ENCODE results near the gene DOCK6.
A peak's percentile ranks its signal among the peaks of the same experiment; 100 is the strongest.
"Not testable (repeated sequence)": the region's sequence is repeated elsewhere in the genome, so short reads cannot be mapped to it uniquely, and the experiment has no call there.

The DOCK6 gene

GRCh38 chr19:11191273-11191755 lies 71.0 kb downstream of the DOCK6 start:
- in situ Hi-C loops (cut with HindIII; ENCODE audit: low sequenced_read_pairs), result no loop called here
- peak; percentile 57 for DNase-seq (ENCODE audit: low read depth, low spot score)
- TF ChIP-seq CTCF (IDR thresholded peaks at IDR 0.05; ENCODE audit: low read depth, low read length), result no peak
- H3K4me3 ChIP-seq (ENCODE audit: low read depth, low read length), result no peak overlapping the region

- no peak for DNase-seq (ENCODE audit: low read depth, low spot score)
- in situ Hi-C loops (cut with HindIII; ENCODE audit: low sequenced_read_pairs), result no loop called here
- H3K4me3 ChIP-seq (ENCODE audit: low read depth, low read length), result no peak overlapping the region
- TF ChIP-seq CTCF (IDR thresholded peaks at IDR 0.05; ENCODE audit: low read depth, low read length), result no peak
Observed at GRCh38 chr19:11190501-11190900, 71.8 kb downstream of the DOCK6 start.

- H3K4me3 ChIP-seq (ENCODE audit: low read depth, low read length), result no peak overlapping the region
- in situ Hi-C loops (cut with HindIII; ENCODE audit: low sequenced_read_pairs), result no loop called here
- no peak for TF ChIP-seq CTCF (IDR thresholded peaks at IDR 0.05; ENCODE audit: low read depth, low read length)
- no peak for DNase-seq (ENCODE audit: low read depth, low spot score)
Observed at GRCh38 chr19:11187441-11187840, 74.9 kb downstream of the DOCK6 start.

GRCh38 chr19:11182994-11183393 lies 79.3 kb downstream of the DOCK6 start:
- no peak for DNase-seq (ENCODE audit: low read depth, low spot score)
- no peak for TF ChIP-seq CTCF (IDR thresholded peaks at IDR 0.05; ENCODE audit: low read depth, low read length)
- no peak overlapping the region for H3K4me3 ChIP-seq (ENCODE audit: low read depth, low read length)
- in situ Hi-C loops (cut with HindIII; ENCODE audit: low sequenced_read_pairs), result no loop called here

GRCh38 chr19:11181488-11181887 lies 80.8 kb downstream of the DOCK6 start:
- in situ Hi-C loops (cut with HindIII; ENCODE audit: low sequenced_read_pairs), result no loop called here
- no peak for DNase-seq (ENCODE audit: low read depth, low spot score)
- no peak for TF ChIP-seq CTCF (IDR thresholded peaks at IDR 0.05; ENCODE audit: low read depth, low read length)
- no peak overlapping the region for H3K4me3 ChIP-seq (ENCODE audit: low read depth, low read length)

DNA sequence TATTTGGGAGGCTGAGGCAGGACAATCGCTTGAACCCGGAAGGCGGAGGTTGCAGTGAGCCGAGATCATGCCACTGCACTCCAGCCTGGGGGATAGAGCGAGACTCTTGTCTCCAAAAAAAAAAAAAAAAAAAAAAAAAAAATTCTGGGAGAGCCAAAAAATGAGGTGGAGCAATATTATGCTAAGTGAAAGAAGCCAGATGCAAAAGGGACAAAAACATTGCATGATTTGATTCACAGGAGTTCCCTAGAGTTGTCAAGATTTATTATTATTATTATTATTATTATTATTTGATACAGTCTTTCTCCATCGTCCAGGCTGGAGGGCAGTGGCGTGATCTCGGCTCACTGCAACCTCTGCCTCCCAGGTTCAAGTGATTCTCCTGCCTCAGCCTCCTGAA lies 81.3 kb downstream of the DOCK6 start:
- DNase-seq (ENCODE audit: low read depth, low spot score); in situ Hi-C loops (cut with HindIII; ENCODE audit: low sequenced_read_pairs); H3K4me3 ChIP-seq (ENCODE audit: low read depth, low read length): not testable (repeated sequence)

GRCh38 chr19:11180346-11180745 lies 82.0 kb downstream of the DOCK6 start:
- no peak overlapping the region for H3K4me3 ChIP-seq (ENCODE audit: low read depth, low read length)
- in situ Hi-C loops (cut with HindIII; ENCODE audit: low sequenced_read_pairs), result no loop called here

More at GRCh38 chr19:11180346-11180745, 82.0 kb downstream of the DOCK6 start:
- DNase-seq (ENCODE audit: low read depth, low spot score), result no peak
- no peak for TF ChIP-seq CTCF (IDR thresholded peaks at IDR 0.05; ENCODE audit: low read depth, low read length)
